ENCODE measurements around the gene BDKRB1.

The BDKRB1 gene

DNA sequence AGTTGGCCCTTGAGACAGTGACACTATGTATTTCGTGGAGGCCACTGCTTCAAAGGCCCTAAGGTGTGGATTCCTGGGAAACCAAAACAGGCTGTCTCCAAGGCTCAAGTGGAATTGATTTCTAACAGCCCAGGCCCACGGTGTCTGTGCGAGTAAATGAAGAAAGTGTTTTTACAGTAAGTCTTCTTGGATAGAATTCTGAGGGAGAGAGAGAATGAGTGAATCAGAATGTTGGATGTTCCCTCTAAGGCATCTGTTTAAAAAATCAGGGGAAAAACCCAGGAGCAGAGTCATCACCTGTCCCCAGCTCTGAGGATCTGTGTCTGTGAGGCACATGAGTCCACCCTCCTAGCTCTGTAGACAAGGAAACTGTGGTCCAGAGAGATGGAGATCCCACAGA lies 22.3 kb upstream of the BDKRB1 start:
- Histone ChIP-seq H3K27ac (no peak overlapping the region), H3K36me3 (no peaks in the 10 kb centered on the region), H3K4me3 (ENCODE audit: low read depth, low read length) (no peak overlapping the region), H3K9me3 (ENCODE audit: severe bottlenecking) (no peaks in the 10 kb centered on the region), H3K27me3 (ENCODE audit: insufficient read depth, low read depth, severe bottlenecking) (no peaks in the 10 kb centered on the region)
- no peak for DNase-seq
- TF ChIP-seq, protein P1, sequence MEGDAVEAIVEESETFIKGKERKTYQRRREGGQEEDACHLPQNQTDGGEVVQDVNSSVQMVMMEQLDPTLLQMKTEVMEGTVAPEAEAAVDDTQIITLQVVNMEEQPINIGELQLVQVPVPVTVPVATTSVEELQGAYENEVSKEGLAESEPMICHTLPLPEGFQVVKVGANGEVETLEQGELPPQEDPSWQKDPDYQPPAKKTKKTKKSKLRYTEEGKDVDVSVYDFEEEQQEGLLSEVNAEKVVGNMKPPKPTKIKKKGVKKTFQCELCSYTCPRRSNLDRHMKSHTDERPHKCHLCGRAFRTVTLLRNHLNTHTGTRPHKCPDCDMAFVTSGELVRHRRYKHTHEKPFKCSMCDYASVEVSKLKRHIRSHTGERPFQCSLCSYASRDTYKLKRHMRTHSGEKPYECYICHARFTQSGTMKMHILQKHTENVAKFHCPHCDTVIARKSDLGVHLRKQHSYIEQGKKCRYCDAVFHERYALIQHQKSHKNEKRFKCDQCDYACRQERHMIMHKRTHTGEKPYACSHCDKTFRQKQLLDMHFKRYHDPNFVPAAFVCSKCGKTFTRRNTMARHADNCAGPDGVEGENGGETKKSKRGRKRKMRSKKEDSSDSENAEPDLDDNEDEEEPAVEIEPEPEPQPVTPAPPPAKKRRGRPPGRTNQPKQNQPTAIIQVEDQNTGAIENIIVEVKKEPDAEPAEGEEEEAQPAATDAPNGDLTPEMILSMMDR (IDR thresholded peaks at IDR 0.05; ENCODE audit: low read depth, low read length): no peak

DNA sequence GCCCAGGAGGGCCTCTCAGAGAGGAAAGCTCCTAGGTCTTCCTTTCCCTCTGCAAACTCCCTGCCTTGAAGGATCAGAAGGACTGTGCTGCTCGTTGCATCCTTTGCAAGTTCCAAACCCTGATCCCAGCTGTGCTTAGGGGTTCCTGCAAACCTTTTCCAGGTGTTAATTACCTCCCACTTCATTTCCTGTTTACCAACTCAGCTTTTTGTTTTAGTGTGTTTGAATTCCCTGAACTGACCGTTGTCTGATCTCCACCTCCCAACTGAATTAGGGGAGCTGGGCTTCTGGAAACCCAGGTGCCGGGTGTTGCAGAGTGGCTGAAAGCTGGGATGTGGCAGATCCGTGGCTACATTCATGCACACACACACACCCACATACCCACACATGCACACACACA lies 20.6 kb upstream of the BDKRB1 start:
- TF ChIP-seq, protein P1 (IDR thresholded peaks at IDR 0.05; ENCODE audit: low read depth, low read length): no peak
- Histone ChIP-seq H3K9me3 (ENCODE audit: severe bottlenecking) (no peaks in the 10 kb centered on the region), H3K27me3 (ENCODE audit: insufficient read depth, low read depth, severe bottlenecking) (no peaks in the 10 kb centered on the region), H3K36me3 (no peaks in the 10 kb centered on the region), H3K4me3 (ENCODE audit: low read depth, low read length) (no peak overlapping the region), H3K27ac (no peak overlapping the region)
- no peak for DNase-seq

DNA sequence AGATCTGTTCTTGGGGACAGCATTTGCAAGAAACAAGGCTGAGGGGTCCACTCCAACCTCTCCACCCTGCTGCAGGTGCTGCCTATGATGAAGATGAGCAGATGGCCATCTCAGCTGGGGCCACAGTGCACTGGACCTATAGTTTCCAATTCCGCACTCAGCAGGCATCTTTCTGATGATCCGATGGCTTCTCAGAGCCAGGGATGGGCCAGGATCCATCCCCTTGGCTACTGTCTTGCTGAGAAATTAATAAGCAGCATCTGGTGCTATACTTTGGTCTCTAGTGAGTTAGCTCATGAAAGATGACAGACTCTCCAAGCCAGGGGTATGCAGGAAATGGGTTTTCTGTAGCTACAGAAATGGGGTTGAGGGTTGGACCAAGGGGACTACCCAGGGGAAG lies 18.4 kb upstream of the BDKRB1 start:
- Histone ChIP-seq H3K27ac (no peak overlapping the region), H3K27me3 (ENCODE audit: insufficient read depth, low read depth, severe bottlenecking) (no peaks in the 10 kb centered on the region), H3K4me3 (ENCODE audit: low read depth, low read length) (no peak overlapping the region), H3K9me3 (ENCODE audit: severe bottlenecking) (no peaks in the 10 kb centered on the region), H3K36me3 (no peaks in the 10 kb centered on the region)
- no peak for DNase-seq
- TF ChIP-seq, protein P1 (IDR thresholded peaks at IDR 0.05; ENCODE audit: low read depth, low read length): no peak

DNA sequence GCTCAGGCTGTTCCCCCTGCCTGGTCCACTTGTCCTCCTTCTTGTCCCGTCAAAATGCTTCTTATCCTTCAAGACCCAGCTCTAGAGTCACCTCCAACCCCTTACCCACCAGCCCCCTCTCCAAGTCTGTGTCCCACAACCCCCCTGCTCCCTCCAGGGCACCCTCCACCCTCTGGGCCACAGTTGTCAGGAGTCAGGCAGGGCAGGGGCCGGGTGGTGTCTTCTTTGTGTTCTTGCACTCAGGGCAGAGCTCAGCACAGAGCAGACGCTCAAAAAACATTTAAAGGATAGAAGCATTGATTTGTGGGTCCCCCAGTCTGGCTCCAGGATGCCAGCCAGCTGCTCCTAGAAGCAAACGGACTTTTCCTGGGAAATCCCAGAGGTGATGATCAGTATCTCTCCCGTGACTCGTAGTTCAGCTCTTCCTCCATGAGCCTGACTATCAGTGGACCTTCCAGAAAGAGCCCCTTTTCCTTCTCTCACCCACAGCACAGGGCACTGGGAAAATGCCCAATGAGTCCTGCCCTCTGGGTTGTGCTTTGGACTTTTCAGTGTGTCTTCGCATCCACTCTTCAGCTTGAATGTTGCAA lies 17.2 kb upstream of the BDKRB1 start:
- H3K4me3 ChIP-seq (ENCODE audit: low read depth, low read length): no peak overlapping the region
- TF ChIP-seq, protein P1 (IDR thresholded peaks at IDR 0.05; ENCODE audit: low read depth, low read length): no peak
- H3K27ac ChIP-seq: no peak overlapping the region
- H3K27me3 ChIP-seq (ENCODE audit: insufficient read depth, low read depth, severe bottlenecking): no peaks in the 10 kb centered on the region
- no peaks in the 10 kb centered on the region for H3K36me3 ChIP-seq
- H3K9me3 ChIP-seq (ENCODE audit: severe bottlenecking): no peaks in the 10 kb centered on the region
- no peak for DNase-seq

DNA sequence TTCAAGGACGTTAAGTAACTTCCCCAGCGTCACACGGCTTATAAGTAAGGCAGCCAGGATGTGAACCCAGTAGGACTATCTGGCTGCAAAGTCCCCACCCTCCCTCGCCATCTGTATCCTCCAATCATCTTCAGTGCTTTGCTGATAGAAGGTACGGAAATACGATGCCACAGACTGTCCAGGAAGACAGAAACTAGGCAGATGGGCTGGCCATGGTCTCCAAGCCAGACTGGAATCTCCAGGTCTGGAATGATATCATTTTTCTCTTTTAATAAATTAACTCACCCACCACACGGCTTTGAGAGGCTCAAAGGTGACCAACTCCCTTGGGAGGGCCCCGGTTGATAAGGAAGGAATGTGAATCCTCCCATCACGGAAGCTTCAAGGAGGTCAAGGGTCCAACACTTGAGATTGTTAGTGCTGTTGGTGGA lies 16.3 kb upstream of the BDKRB1 start:
- DNase-seq: no peak
- Histone ChIP-seq H3K9me3 (ENCODE audit: severe bottlenecking) (no peaks in the 10 kb centered on the region), H3K27ac (no peak overlapping the region), H3K4me3 (ENCODE audit: low read depth, low read length) (no peak overlapping the region), H3K27me3 (ENCODE audit: insufficient read depth, low read depth, severe bottlenecking) (no peaks in the 10 kb centered on the region), H3K36me3 (no peaks in the 10 kb centered on the region)
- TF ChIP-seq, protein P1 (IDR thresholded peaks at IDR 0.05; ENCODE audit: low read depth, low read length): no peak

DNA sequence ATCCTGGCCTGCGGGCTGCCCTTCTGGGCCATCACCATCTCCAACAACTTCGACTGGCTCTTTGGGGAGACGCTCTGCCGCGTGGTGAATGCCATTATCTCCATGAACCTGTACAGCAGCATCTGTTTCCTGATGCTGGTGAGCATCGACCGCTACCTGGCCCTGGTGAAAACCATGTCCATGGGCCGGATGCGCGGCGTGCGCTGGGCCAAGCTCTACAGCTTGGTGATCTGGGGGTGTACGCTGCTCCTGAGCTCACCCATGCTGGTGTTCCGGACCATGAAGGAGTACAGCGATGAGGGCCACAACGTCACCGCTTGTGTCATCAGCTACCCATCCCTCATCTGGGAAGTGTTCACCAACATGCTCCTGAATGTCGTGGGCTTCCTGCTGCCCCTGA lies 15.4 kb upstream of the BDKRB1 start:
- H3K27ac ChIP-seq: no peak overlapping the region
- DNase-seq: no peak
- no peaks in the 10 kb centered on the region for H3K27me3 ChIP-seq (ENCODE audit: insufficient read depth, low read depth, severe bottlenecking)
- no peak overlapping the region for H3K4me3 ChIP-seq (ENCODE audit: low read depth, low read length)
- no peaks in the 10 kb centered on the region for H3K9me3 ChIP-seq (ENCODE audit: severe bottlenecking)
- TF ChIP-seq, protein P1 (IDR thresholded peaks at IDR 0.05; ENCODE audit: low read depth, low read length): no peak
- no peaks in the 10 kb centered on the region for H3K36me3 ChIP-seq
